GM04503 (cell line): ENCODE results near the gene TENM3.

Experiments
- DNase-seq: peaks from one replicate; pipeline ENCODE4 v3.0.0-alpha.2; 2012; ENCODE audit warnings: low read depth

The TENM3 gene

DNA sequence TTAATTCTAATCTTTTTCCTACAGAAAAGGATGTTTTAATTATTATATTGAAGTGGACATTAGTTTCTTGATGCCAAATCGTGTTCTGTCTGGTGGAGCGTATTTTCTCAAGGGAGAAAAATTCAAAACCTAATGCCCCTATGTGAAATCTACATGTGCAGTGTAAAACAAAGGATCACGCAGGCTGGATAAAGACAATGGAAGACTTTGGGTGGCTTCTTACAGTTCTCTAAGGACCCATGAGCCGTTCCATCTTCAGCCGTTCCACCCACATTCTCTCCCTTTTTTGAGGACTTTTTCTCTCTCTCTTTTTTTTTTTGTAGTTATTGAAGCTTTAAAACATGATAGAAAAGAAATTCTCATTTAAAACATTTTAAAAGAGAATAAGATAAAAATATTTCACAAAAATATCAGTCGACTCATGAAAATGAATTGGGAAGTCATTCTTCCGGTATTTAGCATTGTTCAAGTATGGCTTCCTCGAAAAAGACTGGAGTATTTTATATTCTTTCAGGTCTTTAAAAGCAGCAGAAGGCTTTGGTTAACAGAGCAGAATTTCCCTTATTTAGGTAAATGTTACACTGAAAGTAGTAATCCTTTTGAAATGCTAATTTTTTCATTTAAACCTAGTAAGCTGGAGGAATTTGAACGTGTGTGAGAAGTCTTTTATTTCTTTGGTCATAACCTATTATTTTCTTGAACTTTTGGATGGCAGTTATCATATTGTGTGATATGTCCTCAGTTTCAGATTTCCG is 11.0 kb downstream of the TENM3 start:
- DNase-seq: no peak

GRCh38 chr4:182255441-182256190 is 12.4 kb downstream of the TENM3 start:
- DNase-seq: no peak

DNA sequence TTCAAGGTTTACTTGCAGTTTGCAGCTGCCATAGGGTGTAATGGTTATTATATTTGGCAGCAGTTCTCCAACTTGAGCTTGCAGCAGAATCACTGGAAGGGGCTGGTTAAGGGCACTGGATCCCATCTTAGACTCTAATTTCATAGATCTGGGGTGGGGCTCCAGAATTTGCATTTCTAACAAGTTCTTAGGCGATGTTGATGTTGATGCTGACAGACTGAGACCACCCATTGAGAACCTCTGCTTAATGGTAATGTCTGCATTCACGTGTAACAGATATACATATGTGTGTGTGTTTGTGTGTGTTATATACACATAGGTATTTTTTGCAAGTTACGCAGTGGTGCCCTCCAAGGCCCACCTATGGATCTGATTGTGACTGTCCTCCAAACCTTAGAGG is 13.8 kb downstream of the TENM3 start:
- DNase-seq: no peak

DNA sequence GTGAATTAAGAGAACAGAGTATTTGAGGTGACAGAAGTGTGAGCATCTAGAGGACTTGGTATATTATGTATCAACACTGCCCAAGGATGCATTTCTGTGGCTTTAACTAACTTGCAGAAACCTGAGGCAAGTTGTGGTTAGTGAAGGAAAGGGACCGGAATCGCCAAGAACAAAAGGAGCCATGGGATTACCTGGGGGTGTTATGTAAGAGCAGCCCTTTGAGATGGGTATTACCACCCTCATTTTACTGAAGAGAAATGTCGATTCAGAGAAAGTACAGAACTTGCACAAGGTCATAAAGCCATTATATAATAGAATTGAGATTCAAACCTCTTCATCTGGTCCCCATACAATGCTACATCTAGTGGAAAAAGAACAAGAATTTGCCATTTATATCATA is 14.3 kb downstream of the TENM3 start:
- DNase-seq: no peak

DNA sequence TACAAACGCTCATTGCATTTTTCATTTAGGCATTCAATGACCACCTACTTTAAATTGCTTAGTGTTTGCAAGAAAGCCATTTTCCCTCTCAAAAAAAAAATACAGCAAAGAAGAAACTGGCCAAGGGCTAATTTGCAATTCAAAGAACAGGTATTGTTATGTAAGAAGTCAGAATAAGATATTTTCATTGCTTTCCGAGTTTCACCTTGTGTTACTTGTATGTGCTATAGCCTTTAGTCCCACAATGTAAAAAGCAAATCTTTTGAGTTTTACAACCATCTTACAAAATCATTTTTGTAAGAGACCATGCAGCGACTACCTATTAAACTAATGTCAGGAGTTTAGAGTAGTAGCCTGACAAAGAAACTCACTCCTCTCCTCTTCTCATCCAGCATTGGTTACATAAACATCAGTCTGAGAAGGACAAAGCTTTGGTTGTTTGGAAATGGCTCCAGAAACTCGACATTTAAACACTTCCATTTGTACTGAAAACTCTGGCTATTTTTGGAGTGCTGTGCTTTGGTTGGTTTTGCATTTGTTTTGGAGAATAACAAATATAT is 15.3 kb downstream of the TENM3 start:
- no peak for DNase-seq

DNA sequence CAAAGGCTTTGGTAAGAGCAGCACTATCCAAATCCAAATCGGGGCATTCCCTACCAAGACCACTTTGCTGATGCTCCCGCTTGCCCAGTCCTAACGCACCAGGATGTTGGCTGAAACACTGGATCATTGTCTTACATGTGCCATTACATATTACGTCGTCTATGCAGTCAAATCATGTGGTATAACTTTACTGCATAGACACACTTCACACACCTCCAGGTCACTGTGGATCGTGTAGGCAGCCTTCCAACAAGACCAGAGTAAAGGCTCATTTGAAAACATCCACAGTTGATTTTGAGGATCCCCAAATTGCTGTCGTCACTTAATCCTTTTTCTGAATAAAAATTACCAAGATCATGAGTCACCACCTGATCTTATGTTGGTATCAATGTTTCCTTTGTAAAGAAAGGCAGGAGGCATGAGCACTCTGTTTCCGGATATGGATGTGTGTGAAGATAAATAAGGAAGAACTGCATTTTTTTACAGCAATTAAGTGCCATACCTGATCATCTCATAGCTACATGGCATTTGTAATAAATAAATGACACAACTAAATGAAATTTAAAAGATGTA is 18.5 kb downstream of the TENM3 start:
- DNase-seq: no peak

- DNase-seq: no peak
Measured at GRCh38 chr4:182263562-182263961, 20.4 kb downstream of the TENM3 start.

DNA sequence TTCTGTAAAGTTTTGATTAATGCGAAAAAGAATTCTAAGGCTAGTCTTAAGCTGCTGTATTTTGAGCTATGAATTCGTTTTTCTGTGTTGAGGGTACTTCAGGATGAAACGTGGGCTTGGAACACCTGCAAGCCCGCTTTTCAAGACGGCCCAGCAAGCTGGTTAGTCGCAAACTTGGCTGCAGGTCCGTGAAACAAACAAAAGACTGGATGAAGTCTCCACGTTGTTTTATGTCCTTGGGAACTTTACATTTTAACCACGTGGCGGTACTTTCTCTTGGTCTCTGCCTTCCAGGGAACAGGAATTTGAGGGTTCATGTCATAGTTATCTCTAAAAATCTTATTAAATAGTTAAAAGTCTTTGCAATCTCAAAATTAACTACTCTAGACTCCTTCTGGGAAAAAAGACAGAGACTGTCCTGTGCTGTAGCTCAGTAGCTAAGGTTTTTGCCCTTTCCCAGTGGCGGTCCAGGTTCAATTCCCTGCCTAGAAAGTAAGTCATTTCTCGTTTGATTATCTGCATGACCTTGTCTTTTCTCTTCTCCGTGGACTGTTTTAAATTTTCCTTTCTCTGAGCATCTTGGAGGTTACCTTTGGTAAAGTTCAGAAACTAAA is 21.0 kb downstream of the TENM3 start:
- no peak for DNase-seq

DNA sequence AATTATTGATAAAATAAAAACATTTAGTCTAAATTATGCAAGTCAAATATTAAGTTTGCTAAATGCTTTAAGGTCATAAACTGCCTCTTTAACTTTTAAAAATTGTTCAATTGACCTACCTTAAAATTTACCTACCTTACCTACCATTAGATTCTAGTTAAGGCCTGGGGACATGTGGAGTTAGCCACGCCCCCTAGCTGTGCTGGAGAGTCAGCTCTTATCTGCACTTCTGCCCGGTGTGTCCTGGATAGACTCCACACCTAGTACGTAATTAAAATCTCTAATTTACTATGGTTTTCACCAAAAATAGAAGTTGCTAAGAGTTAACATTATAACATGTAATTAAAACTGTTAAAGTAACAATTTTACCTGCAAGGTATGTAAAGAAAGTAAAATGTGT is 22.7 kb downstream of the TENM3 start:
- no peak for DNase-seq

- no peak for DNase-seq
Measured at GRCh38 chr4:182267048-182267447, 23.8 kb downstream of the TENM3 start.

DNA sequence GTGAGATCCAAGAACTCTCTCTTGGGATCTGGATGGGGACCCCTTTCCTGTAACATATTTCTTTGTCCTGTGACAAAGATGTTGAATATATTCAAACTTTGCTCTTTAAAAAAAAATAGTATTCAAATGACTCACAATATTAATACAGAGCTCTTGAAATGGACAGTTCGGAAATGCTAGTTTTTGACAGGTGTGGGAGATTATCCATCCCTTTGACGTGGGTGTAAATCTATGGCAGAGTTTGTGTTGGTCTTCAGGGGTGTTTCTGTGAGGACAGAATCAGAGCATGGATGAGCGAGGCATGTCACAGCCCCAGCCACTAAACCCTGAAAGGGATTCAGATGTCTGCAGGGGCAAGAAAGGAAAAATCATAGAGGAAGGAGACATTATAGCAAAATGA is 25.8 kb downstream of the TENM3 start:
- no peak for DNase-seq

- DNase-seq: no peak
Measured at GRCh38 chr4:182271731-182272130, 28.5 kb downstream of the TENM3 start.

GRCh38 chr4:182272151-182272550 is 28.9 kb downstream of the TENM3 start:
- no peak for DNase-seq

GRCh38 chr4:182273191-182273935 is 30.2 kb downstream of the TENM3 start:
- no peak for DNase-seq

GRCh38 chr4:182276210-182277109 is 33.3 kb downstream of the TENM3 start:
- no peak for DNase-seq

DNA sequence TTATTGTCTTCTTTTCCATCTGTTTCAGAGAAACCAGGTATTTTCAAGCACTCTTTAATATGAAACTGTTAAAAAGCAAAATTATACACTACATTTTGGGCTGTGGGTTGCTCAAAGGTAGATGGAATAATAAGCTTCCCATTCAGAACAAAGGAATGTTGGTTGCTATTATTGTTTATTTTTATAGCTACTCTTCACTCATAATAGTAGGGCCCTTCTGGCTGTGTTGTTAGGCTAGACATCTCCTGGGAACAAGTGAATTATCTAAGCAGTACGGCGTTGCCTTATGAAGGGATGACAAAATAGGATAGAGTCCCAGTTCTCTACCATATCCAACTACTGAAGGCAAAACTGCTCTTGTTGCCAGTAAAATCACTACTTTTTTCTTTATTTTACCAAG is 34.2 kb downstream of the TENM3 start:
- peak; percentile 18 for DNase-seq

DNA sequence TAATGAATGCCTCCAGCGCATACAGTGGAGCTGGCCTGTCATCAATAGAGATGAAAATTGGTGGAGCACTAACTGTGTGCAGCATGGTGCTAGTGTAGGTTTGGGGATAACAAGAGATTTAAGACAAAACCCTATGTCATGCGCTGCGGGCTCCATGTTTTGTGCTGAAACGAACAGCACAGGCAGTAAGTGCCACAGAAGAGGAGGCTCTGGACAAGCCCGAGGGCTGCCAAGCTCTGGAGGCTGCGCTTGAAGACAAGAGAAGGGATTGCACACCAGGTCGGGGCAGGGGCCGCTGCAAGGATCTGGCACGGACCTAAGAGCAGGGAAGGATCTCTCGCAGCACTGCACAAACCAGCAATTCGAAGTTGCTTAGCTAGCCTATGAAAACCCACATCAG is 35.5 kb downstream of the TENM3 start:
- DNase-seq: no peak

GRCh38 chr4:182280436-182281111 is 37.4 kb downstream of the TENM3 start:
- DNase-seq: peak; percentile 10

DNA sequence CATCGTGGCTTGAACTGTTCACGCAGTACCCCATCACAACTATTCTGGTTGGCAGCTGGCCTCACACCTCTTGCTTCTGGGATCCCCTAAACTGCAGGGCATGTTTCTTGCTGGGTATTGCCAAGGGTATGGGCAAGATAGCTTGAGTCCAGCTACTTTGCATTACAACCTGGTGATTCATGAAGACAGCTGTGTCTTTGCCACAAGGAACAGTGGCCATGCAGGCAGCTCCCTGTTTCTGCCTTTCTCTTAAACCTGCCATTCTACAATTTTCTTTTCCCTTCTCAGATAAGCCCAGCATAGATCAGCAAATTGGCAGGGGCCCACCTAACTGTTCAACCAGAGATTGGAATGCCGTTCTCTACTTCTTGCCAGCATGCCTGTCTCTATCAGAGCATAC is 42.8 kb downstream of the TENM3 start:
- DNase-seq: no peak

DNA sequence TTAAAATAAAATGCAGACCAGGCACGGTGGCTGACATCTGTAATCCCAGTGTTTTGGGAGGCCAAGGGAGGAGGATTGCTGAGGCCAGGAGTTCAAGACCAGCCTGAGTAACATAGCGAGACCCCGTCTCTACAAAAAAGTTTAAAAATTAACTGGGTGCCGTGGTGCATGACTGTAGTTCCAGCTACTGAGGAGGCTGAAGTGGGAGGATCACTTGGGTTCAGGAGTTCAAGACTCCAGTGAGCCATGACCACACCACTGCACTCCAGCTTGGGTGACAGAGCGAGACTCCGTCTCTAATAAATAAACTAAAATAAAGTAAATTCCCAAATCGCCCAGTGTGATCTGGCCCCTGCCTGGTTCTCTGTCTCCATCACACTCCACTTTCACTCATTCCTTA is 43.7 kb downstream of the TENM3 start:
- DNase-seq: no peak
